ENCODE measurements around the gene SLC35D3. TPM values are rescaled to one million over a fixed set of nuclear protein-coding genes. Genes with fewer than 3 reads are reported as not detected.
A peak's percentile ranks its signal among the peaks of the same experiment; 100 is the strongest.

SLC35D3 gene
- total and polyA plus RNA-seq, 2 donors (not counting 3 experiments of a cell fraction or from before 2014, with no cell fraction given) = not detected

DNA sequence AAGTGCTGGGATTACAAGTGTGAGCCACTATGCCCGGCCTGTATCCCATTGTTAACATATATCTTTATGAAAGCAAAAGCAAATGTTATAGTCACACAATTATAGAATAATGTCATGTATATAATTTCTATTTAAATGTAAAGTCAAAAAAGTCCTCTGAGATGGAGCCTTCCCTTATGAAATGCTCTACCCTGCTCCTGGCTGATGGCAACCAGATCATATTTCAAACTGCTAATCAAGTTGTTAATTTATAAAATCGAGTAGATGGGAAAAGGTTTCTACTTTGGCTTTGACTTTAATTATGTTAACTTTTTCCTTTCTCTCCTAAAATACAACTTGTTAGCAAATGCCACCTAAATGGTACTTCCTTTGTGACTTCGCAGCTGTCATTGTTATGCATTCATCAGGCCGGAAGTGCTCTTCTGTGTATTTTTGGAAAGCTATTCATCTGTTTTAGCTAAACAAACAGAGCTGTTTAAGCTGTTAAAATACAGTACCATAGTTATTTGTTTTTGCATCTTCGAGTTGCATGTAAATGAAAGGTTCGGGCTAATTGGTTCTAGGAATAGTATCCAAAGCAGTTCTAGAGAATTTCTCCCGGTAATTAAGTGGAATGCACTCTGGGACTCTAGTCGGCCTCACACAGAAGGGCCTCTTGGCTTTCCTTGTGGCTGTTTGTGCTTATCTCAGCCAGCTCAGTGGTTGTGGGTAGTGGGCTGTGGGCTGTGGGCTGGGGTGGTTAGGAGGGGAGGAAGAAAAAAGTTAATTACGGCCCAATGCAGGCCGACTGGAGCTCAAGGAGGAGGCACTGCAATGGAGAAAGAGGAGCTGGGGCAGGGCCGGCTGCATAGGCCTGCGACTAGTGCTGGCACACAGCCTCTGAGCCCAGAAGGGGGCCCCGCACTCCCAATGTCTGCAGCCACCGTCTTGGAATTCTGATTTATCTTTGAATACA lies 34.8 kb downstream of the SLC35D3 start:
- POLR2A ChIA-PET = no interaction called here

More for the DNA sequence above, 34.8 kb downstream of the SLC35D3 start:
- TF ChIP-seq, protein P1, sequence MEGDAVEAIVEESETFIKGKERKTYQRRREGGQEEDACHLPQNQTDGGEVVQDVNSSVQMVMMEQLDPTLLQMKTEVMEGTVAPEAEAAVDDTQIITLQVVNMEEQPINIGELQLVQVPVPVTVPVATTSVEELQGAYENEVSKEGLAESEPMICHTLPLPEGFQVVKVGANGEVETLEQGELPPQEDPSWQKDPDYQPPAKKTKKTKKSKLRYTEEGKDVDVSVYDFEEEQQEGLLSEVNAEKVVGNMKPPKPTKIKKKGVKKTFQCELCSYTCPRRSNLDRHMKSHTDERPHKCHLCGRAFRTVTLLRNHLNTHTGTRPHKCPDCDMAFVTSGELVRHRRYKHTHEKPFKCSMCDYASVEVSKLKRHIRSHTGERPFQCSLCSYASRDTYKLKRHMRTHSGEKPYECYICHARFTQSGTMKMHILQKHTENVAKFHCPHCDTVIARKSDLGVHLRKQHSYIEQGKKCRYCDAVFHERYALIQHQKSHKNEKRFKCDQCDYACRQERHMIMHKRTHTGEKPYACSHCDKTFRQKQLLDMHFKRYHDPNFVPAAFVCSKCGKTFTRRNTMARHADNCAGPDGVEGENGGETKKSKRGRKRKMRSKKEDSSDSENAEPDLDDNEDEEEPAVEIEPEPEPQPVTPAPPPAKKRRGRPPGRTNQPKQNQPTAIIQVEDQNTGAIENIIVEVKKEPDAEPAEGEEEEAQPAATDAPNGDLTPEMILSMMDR (IDR thresholded peaks at IDR 0.05; ENCODE audit: extremely low read depth in 1 of 2, insufficient read depth in 1 of 2, low read depth in 1 of 2, low read length in 2 of 2) = no peak
- TF ChIP-seq JUN (IDR thresholded peaks at IDR 0.05; ENCODE audit: borderline replicate concordance, insufficient read depth, insufficient read length, low read depth) = no peak
- TF ChIP-seq EZH2 (IDR thresholded peaks at IDR 0.05; ENCODE audit: borderline replicate concordance, low read depth, low read length, severe bottlenecking) = no peak
- TF ChIP-seq, protein P2, sequence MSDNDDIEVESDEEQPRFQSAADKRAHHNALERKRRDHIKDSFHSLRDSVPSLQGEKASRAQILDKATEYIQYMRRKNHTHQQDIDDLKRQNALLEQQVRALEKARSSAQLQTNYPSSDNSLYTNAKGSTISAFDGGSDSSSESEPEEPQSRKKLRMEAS (IDR thresholded peaks at IDR 0.05; ENCODE audit: insufficient read depth, insufficient read length) = no peak
- TF ChIP-seq MYC (IDR thresholded peaks at IDR 0.05; ENCODE audit: low read depth, low read length) = no peak
- TF ChIP-seq FOS (IDR thresholded peaks at IDR 0.05; ENCODE audit: borderline replicate concordance, insufficient read depth, low read length) = no peak
- no peak for TF ChIP-seq POLR2A (IDR thresholded peaks at IDR 0.05; ENCODE audit: low read depth, low read length)
- no peak for TF ChIP-seq GATA2 (IDR thresholded peaks at IDR 0.05; ENCODE audit: insufficient read depth, insufficient read length, low read depth, low read length)
- TF ChIP-seq POLR2AphosphoS5 (IDR thresholded peaks at IDR 0.05; ENCODE audit: insufficient read depth, low read depth, low read length) = no peak
- H3K4me2 ChIP-seq (ENCODE audit: insufficient read depth, low read length) = no peak overlapping the region
- no peaks in the 10 kb centered on the region for H4K20me1 ChIP-seq (replicated peaks; ENCODE audit: control insufficient read depth, extremely low read depth, insufficient read depth, low read length)
- H3K27me3 ChIP-seq (ENCODE audit: control insufficient read depth in 2 of 2, insufficient read depth in 2 of 2, low read length in 2 of 2) = no peaks in the 10 kb centered on the region
- intact Hi-C loops (cut with micrococcal nuclease) = no loop called here
- DNase-seq (ENCODE audit: low read depth, low spot score) (no peak), FAIRE-seq (peak; percentile 67)
- no peak overlapping the region for H2AFZ ChIP-seq (ENCODE audit: low read depth, low read length)
- no peaks in the 10 kb centered on the region for H3K36me3 ChIP-seq (ENCODE audit: control insufficient read depth in 2 of 2, extremely low read depth in 1 of 2, insufficient read depth in 2 of 2, low read length in 2 of 2)
- H3K4me1 ChIP-seq (ENCODE audit: control insufficient read depth, extremely low read depth, insufficient read depth, low read length) = peaks cover 2% of the 10 kb centered on the region
- dilution Hi-C loops (cut with MboI; ENCODE audit: extremely low pct_ligation_motif_present, low sequenced_read_pairs) = no loop called here
- H3K27ac ChIP-seq (ENCODE audit: insufficient read depth, low read depth, low read length) = no peak overlapping the region
- H3K9me3 ChIP-seq (replicated peaks; ENCODE audit: control insufficient read depth, insufficient read depth, low read length) = no peaks in the 10 kb centered on the region
- H3K9me1 ChIP-seq (replicated peaks; ENCODE audit: control insufficient read depth, extremely low read depth, insufficient read depth, low read length) = peaks cover 2% of the 10 kb centered on the region
- CTCF ChIA-PET = interaction anchor here (1.3 kb wide), 1 partner anchor 13 kb away, joined by 3 read pairs; no protein-coding TSS in a partner anchor
- no peak overlapping the region for H3K9ac ChIP-seq (replicated peaks; ENCODE audit: extremely low read depth, insufficient read depth, low read length)
- no peaks in the 10 kb centered on the region for H3K79me2 ChIP-seq (ENCODE audit: control insufficient read depth, insufficient read depth, low read length)
- no peak overlapping the region for H3K4me3 ChIP-seq (replicated peaks in 1 of 3; ENCODE audit: insufficient read depth in 1 of 3, low read depth in 1 of 3, low read length in 3 of 3)
- no TSS peak for BruUV-seq (replicated peaks)

All from endothelial cell of umbilical vein (primary cell).